ENCODE data around the gene ABHD2.

Gene ABHD2

GRCh38 chr15:89136078-89136806 is 48.0 kb downstream of the ABHD2 start:
- Histone ChIP-seq H3F3A (ENCODE audit: insufficient read depth, low read length) (no peaks in the 10 kb centered on the region), H3K4me2 (ENCODE audit: low read length) (no peak overlapping the region), H3K27me3 (ENCODE audit: insufficient read depth, low read length) (no peaks in the 10 kb centered on the region), H2AFZ (ENCODE audit: low read length) (no peak overlapping the region), H3K27ac (ENCODE audit: low read depth, low read length, poor library complexity, severe bottlenecking) (no peak overlapping the region), H3K9me3 (ENCODE audit: low read length) (no peaks in the 10 kb centered on the region), H3K79me2 (ENCODE audit: insufficient read depth, low read length) (no peaks in the 10 kb centered on the region), H3K4me1 (ENCODE audit: insufficient read depth, low read length, severe bottlenecking) (peaks cover 11% of the 10 kb centered on the region), H4K20me1 (ENCODE audit: insufficient read depth, low read length) (no peaks in the 10 kb centered on the region), H3K9ac (ENCODE audit: low read length) (no peak overlapping the region), H3K9me2 (ENCODE audit: low read depth, low read length) (no peaks in the 10 kb centered on the region), H3K36me3 (ENCODE audit: insufficient read depth, low read length) (no peaks in the 10 kb centered on the region), H3K4me3 (ENCODE audit: low read depth, low read length, poor library complexity, severe bottlenecking) (no peak overlapping the region)
- TF ChIP-seq, protein P1, sequence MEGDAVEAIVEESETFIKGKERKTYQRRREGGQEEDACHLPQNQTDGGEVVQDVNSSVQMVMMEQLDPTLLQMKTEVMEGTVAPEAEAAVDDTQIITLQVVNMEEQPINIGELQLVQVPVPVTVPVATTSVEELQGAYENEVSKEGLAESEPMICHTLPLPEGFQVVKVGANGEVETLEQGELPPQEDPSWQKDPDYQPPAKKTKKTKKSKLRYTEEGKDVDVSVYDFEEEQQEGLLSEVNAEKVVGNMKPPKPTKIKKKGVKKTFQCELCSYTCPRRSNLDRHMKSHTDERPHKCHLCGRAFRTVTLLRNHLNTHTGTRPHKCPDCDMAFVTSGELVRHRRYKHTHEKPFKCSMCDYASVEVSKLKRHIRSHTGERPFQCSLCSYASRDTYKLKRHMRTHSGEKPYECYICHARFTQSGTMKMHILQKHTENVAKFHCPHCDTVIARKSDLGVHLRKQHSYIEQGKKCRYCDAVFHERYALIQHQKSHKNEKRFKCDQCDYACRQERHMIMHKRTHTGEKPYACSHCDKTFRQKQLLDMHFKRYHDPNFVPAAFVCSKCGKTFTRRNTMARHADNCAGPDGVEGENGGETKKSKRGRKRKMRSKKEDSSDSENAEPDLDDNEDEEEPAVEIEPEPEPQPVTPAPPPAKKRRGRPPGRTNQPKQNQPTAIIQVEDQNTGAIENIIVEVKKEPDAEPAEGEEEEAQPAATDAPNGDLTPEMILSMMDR (IDR thresholded peaks at IDR 0.05; ENCODE audit: low read length) = no peak
- TF ChIP-seq EZH2 (IDR thresholded peaks at IDR 0.05; ENCODE audit: borderline replicate concordance, low read length) = no peak

DNA sequence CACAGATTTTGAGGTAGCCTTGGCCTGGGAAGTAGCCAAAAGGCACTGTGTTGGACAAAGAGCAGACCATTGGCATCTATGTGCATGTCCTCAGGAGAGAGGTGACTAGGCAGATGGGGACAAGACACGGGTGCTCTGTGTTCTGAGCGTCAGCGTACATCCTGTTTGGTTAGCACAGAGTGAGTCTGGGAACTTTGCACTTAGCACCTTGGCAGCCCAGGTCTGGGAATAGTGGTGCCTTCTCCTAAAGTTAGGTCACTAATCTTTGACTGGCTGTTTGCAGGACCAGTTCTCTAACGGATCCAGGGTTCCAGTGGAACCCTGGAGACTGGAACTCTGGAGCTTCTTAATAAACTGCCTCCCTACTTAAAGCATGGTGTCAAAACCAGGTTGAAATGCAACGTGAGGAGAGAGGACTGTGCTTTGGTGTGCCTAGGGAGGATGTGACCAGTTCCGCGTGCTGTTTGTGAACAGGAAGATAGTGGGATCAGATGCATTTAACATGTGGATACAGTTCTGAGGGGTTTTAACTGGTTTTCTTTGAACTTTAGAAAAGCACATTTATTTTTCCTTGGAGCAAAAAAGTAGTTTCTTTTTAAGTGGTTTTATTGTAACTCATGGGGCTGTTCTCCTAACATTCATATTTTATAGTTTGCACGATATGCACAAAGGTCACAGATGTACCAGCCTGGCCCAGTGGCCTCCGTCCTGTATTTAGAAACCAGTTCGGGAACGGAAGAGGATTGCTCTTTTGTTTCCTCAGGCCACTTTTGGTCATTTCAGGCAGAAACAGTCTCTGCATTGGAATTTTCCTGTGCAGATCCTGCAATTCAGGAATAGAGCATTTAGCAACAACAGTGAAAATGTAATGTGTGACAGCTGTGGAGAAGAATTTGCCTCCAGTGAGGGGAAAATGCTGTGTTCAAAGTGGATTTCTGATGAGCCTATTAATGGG is 48.8 kb downstream of the ABHD2 start:
- no peak overlapping the region for H3K4me2 ChIP-seq (ENCODE audit: low read length)

DNA sequence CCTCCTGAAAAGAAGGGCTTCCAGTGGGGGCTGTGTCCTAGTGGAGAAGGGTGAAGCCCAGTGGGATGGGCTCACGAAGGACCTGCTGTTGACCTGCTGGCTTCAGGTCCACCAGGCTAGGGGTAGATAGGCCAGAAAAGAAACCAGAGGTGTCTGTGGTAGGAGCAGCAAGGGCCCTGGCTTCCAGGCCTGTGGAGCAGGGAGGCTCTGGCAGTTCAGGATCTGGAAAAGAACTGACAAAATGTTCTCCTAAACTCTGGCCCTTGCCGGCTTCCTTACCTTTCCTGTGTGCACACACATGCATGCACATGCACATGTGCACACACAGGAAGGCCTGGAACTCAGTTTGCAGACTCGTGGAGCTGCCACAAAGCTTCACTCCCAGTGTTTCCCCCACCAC is 49.7 kb downstream of the ABHD2 start:
- no peak overlapping the region for H3K27ac ChIP-seq (ENCODE audit: low read depth, low read length, poor library complexity, severe bottlenecking)
- no peaks in the 10 kb centered on the region for H3F3A ChIP-seq (ENCODE audit: insufficient read depth, low read length)
- no peaks in the 10 kb centered on the region for H3K36me3 ChIP-seq (ENCODE audit: insufficient read depth, low read length)
- no peak overlapping the region for H3K4me3 ChIP-seq (ENCODE audit: low read depth, low read length, poor library complexity, severe bottlenecking)
- H4K20me1 ChIP-seq (ENCODE audit: insufficient read depth, low read length) = no peaks in the 10 kb centered on the region
- no peaks in the 10 kb centered on the region for H3K27me3 ChIP-seq (ENCODE audit: insufficient read depth, low read length)
- no peak overlapping the region for H3K4me2 ChIP-seq (ENCODE audit: low read length)
- H3K79me2 ChIP-seq (ENCODE audit: insufficient read depth, low read length) = no peaks in the 10 kb centered on the region
- peaks cover 4% of the 10 kb centered on the region for H3K4me1 ChIP-seq (ENCODE audit: insufficient read depth, low read length, severe bottlenecking)
- no peak overlapping the region for H3K9ac ChIP-seq (ENCODE audit: low read length)
- no peak overlapping the region for H2AFZ ChIP-seq (ENCODE audit: low read length)
- H3K9me3 ChIP-seq (ENCODE audit: low read length) = no peaks in the 10 kb centered on the region
- no peak for TF ChIP-seq EZH2 (IDR thresholded peaks at IDR 0.05; ENCODE audit: borderline replicate concordance, low read length)
- TF ChIP-seq, protein P1 (IDR thresholded peaks at IDR 0.05; ENCODE audit: low read length) = no peak
- no peaks in the 10 kb centered on the region for H3K9me2 ChIP-seq (ENCODE audit: low read depth, low read length)

More for the DNA sequence above, 48.8 kb downstream of the ABHD2 start:
- no peaks in the 10 kb centered on the region for H3K36me3 ChIP-seq (ENCODE audit: insufficient read depth, low read length)
- H3K79me2 ChIP-seq (ENCODE audit: insufficient read depth, low read length) = no peaks in the 10 kb centered on the region
- H4K20me1 ChIP-seq (ENCODE audit: insufficient read depth, low read length) = no peaks in the 10 kb centered on the region
- no peaks in the 10 kb centered on the region for H3F3A ChIP-seq (ENCODE audit: insufficient read depth, low read length)
- H3K9me3 ChIP-seq (ENCODE audit: low read length) = no peaks in the 10 kb centered on the region
- H3K27ac ChIP-seq (ENCODE audit: low read depth, low read length, poor library complexity, severe bottlenecking) = no peak overlapping the region
- no peak overlapping the region for H2AFZ ChIP-seq (ENCODE audit: low read length)
- no peaks in the 10 kb centered on the region for H3K9me2 ChIP-seq (ENCODE audit: low read depth, low read length)
- no peak overlapping the region for H3K9ac ChIP-seq (ENCODE audit: low read length)
- H3K4me3 ChIP-seq (ENCODE audit: low read depth, low read length, poor library complexity, severe bottlenecking) = no peak overlapping the region
- H3K4me1 ChIP-seq (ENCODE audit: insufficient read depth, low read length, severe bottlenecking) = peaks cover 11% of the 10 kb centered on the region
- TF ChIP-seq, protein P1 (IDR thresholded peaks at IDR 0.05; ENCODE audit: low read length) = no peak
- TF ChIP-seq EZH2 (IDR thresholded peaks at IDR 0.05; ENCODE audit: borderline replicate concordance, low read length) = no peak
- H3K27me3 ChIP-seq (ENCODE audit: insufficient read depth, low read length) = no peaks in the 10 kb centered on the region

All from OCI-LY1 (cell line).